WTC11 (cell line): ENCODE data around the gene RSRC1. TPM values are rescaled to one million over a fixed set of nuclear protein-coding genes. Genes with fewer than 3 reads are reported as not detected.

ENCODE experiments used
- ATAC-seq: fragments of 200-7000 bp; cut with Tn5 transposase; 2 replicates; pipeline ENCODE4 v1.10.0; 2021; ENCODE audit warnings: mild to moderate bottlenecking, moderate library complexity
- CTCF ChIA-PET: fragments of 300-600 bp; sonication (Branson Sonifier 250); formaldehyde crosslinking; loops from one replicate; lab custom pipeline; 2021; ENCODE audit warnings: antibody characterized with exemption; lab: Charles Lee
- POLR2A ChIA-PET: fragments of 350-600 bp; sonication (Branson Sonifier 250); formaldehyde crosslinking; loops from one replicate; lab custom pipeline; 2021; ENCODE audit warnings: antibody characterized with exemption; lab: Charles Lee
- DNase-seq: peaks from one replicate; pipeline ENCODE4 v3.0.0; 2021; ENCODE audit warnings: low spot score
- H3K27ac Mint-ChIP-seq: 2 replicates; pipeline ENCODE4 v1.8.0; 2021; ENCODE audit warnings: mixed read lengths
- H3K27me3 Mint-ChIP-seq: 2 replicates; pipeline ENCODE4 v1.8.0; 2021; ENCODE audit warnings: low read depth, mild to moderate bottlenecking, moderate library complexity, mixed read lengths
- H3K36me3 Mint-ChIP-seq: 2 replicates; pipeline ENCODE4 v1.8.0; 2021; ENCODE audit warnings: mixed read lengths
- H3K4me1 Mint-ChIP-seq: 2 replicates; pipeline ENCODE4 v1.8.0; 2022; ENCODE audit warnings: mixed read lengths
- H3K4me3 Mint-ChIP-seq: 2 replicates; pipeline ENCODE4 v1.8.0; 2021; ENCODE audit warnings: mild to moderate bottlenecking, moderate library complexity, mixed read lengths
- H3K9me3 Mint-ChIP-seq: 2 replicates; pipeline ENCODE4 v1.8.0; 2021; ENCODE audit warnings: mixed read lengths
- ATF1 ChIP-seq: sonication (generic); formaldehyde crosslinking; IDR thresholded peaks from 2 replicates; pipeline ENCODE4 v1.8.1; 2023; ENCODE audit warnings: mild to moderate bottlenecking, moderate library complexity, missing genetic modification reagents
- ELF4 ChIP-seq: sonication (generic); formaldehyde crosslinking; IDR thresholded peaks from 2 replicates; pipeline ENCODE4 v1.8.1; 2022; ENCODE audit warnings: low read depth, mild to moderate bottlenecking, moderate library complexity, missing genetic modification reagents
- ESRRA ChIP-seq: sonication (generic); formaldehyde crosslinking; IDR thresholded peaks from 2 replicates; pipeline ENCODE4 v1.8.1; 2022; ENCODE audit warnings: mild to moderate bottlenecking, missing genetic modification reagents, borderline replicate concordance
- FOXJ3 ChIP-seq: sonication (generic); formaldehyde crosslinking; IDR thresholded peaks from 2 replicates; pipeline ENCODE4 v1.9.0; 2021; ENCODE audit warnings: missing genetic modification reagents, mild to moderate bottlenecking, borderline replicate concordance
- FOXK1 ChIP-seq: sonication (generic); formaldehyde crosslinking; IDR thresholded peaks from 2 replicates; pipeline ENCODE4 v1.8.0; 2022; ENCODE audit warnings: mild to moderate bottlenecking, moderate library complexity, missing genetic modification reagents
- GABPB1 ChIP-seq: sonication (generic); formaldehyde crosslinking; IDR thresholded peaks from 2 replicates; pipeline ENCODE4 v1.8.1; 2023; ENCODE audit warnings: mild to moderate bottlenecking, missing genetic modification reagents
- IRF2 ChIP-seq: sonication (generic); formaldehyde crosslinking; IDR thresholded peaks from 2 replicates; pipeline ENCODE4 v1.8.0; 2022; ENCODE audit warnings: low read depth, missing genetic modification reagents, borderline replicate concordance
- MYBL2 ChIP-seq: sonication (generic); formaldehyde crosslinking; IDR thresholded peaks from 2 replicates; pipeline ENCODE4 v1.8.1; 2023; ENCODE audit warnings: mild to moderate bottlenecking, moderate library complexity, missing genetic modification reagents
- NFYB ChIP-seq: sonication (generic); formaldehyde crosslinking; conservative IDR thresholded peaks from 2 replicates; pipeline ENCODE4 v1.8.0; 2022; ENCODE audit warnings: low read depth, missing genetic modification reagents
- TCF7 ChIP-seq: sonication (generic); formaldehyde crosslinking; IDR thresholded peaks from 2 replicates; pipeline ENCODE4 v1.8.0; 2022; ENCODE audit warnings: mild to moderate bottlenecking, low read depth, missing genetic modification reagents, moderate library complexity
- TEAD4 ChIP-seq: sonication (generic); formaldehyde crosslinking; IDR thresholded peaks from 2 replicates; pipeline ENCODE4 v1.8.0; 2022; ENCODE audit warnings: mild to moderate bottlenecking, missing genetic modification reagents
- ZNF138 ChIP-seq: sonication (generic); formaldehyde crosslinking; conservative IDR thresholded peaks from 2 replicates; pipeline ENCODE4 v1.8.1; 2022; ENCODE audit warnings: mild to moderate bottlenecking, moderate library complexity, missing genetic modification reagents
- ZNF232 ChIP-seq: sonication (generic); formaldehyde crosslinking; IDR thresholded peaks from 2 replicates; pipeline ENCODE4 v1.8.0; 2022; ENCODE audit warnings: mild to moderate bottlenecking, missing genetic modification reagents
- ZNF317 ChIP-seq: sonication (generic); formaldehyde crosslinking; IDR thresholded peaks from 2 replicates; pipeline ENCODE4 v1.8.1; 2023; ENCODE audit warnings: low read depth, mild to moderate bottlenecking, moderate library complexity, missing genetic modification reagents, borderline replicate concordance
- ZNF423 ChIP-seq: fragments of 250-450 bp; sonication (Bioruptor Pico); IDR thresholded peaks from 2 replicates; pipeline ENCODE4 v2.1.2; 2022; ENCODE audit warnings: mild to moderate bottlenecking, moderate library complexity
- total RNA-seq: library from RNA; stranded (reverse); gene quantifications from 3 replicates; pipeline ENCODE4 v1.2.3, GENCODE V29; 2021
- TF ChIP-seq, protein P1 (sequence below): sonication (generic); formaldehyde crosslinking; IDR thresholded peaks from 2 replicates; pipeline ENCODE4 v1.8.1; 2023; ENCODE audit warnings: mild to moderate bottlenecking, missing genetic modification reagents, moderate library complexity
- TF ChIP-seq, protein P2 (sequence below): sonication (generic); formaldehyde crosslinking; conservative IDR thresholded peaks from 2 replicates; pipeline ENCODE4 v1.8.1; 2023; ENCODE audit warnings: mild to moderate bottlenecking, low read depth, missing genetic modification reagents, moderate library complexity
- TF ChIP-seq, protein P3 (sequence below): sonication (generic); formaldehyde crosslinking; IDR thresholded peaks from 2 replicates; pipeline ENCODE4 v1.8.1; 2023; ENCODE audit warnings: mild to moderate bottlenecking, moderate library complexity, missing genetic modification reagents
- TF ChIP-seq, protein P4 (sequence below): sonication (generic); formaldehyde crosslinking; IDR thresholded peaks from 2 replicates; pipeline ENCODE4 v1.8.1; 2022; ENCODE audit warnings: low read depth, missing genetic modification reagents, borderline replicate concordance
- TF ChIP-seq, protein P5 (sequence below): sonication (generic); formaldehyde crosslinking; IDR thresholded peaks from 2 replicates; pipeline ENCODE4 v1.8.0; 2023; ENCODE audit warnings: missing genetic modification reagents
- TF ChIP-seq, protein P6 (sequence below): sonication (generic); formaldehyde crosslinking; IDR thresholded peaks from 2 replicates; pipeline ENCODE4 v1.8.1; 2023; ENCODE audit warnings: mild to moderate bottlenecking, missing genetic modification reagents
- TF ChIP-seq, protein P7 (sequence below): sonication (generic); formaldehyde crosslinking; IDR thresholded peaks from 2 replicates; pipeline ENCODE4 v1.8.1; 2022; ENCODE audit warnings: low read depth, mild to moderate bottlenecking, moderate library complexity, missing genetic modification reagents, borderline replicate concordance

The RSRC1 gene
- total RNA-seq, 1 experiment from 2014 or later, result 21.3 TPM

DNA sequence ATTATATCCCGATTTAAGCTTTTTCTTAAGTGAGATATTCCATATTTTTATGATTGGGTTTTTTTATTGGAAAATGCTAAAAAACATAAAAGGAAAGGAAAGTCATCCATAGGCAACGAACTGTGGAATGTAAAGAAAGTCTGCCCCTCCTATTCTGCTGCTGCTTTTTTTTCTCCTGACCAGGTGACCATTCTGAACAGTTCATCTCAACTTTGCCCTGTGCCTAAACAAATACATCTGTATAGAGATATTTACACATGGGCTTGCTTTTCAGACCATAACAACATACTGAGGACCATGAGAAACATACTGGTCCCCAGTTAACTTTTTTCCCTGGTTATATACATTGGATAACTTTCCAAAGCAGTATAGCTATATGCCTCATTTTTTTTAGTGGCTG, 442.2 kb downstream of the RSRC1 start:
- peaks cover 26% of the 10 kb centered on the region for H3K9me3 Mint-ChIP-seq
- H3K4me1 Mint-ChIP-seq, result peaks cover 13% of the 10 kb centered on the region
- ChIA-PET CTCF (no interaction called here), POLR2A (no interaction called here)
- H3K27me3 Mint-ChIP-seq, result no peaks in the 10 kb centered on the region
- ATAC-seq, result no peak
- H3K27ac Mint-ChIP-seq, result no peak overlapping the region
- TF ChIP-seq ZNF423 (no peak), FOXK1 (CRISPR knock-in tag) (no peak), IRF2 (CRISPR knock-in tag) (no peak), ESRRA (CRISPR knock-in tag) (no peak), ZNF317 (no peak), FOXJ3 (CRISPR knock-in tag) (no peak), TEAD4 (CRISPR knock-in tag) (no peak)
- TF ChIP-seq, protein P1, sequence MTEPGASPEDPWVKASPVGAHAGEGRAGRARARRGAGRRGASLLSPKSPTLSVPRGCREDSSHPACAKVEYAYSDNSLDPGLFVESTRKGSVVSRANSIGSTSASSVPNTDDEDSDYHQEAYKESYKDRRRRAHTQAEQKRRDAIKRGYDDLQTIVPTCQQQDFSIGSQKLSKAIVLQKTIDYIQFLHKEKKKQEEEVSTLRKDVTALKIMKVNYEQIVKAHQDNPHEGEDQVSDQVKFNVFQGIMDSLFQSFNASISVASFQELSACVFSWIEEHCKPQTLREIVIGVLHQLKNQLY (CRISPR knock-in tag), result no peak
- TF ChIP-seq, protein P2, sequence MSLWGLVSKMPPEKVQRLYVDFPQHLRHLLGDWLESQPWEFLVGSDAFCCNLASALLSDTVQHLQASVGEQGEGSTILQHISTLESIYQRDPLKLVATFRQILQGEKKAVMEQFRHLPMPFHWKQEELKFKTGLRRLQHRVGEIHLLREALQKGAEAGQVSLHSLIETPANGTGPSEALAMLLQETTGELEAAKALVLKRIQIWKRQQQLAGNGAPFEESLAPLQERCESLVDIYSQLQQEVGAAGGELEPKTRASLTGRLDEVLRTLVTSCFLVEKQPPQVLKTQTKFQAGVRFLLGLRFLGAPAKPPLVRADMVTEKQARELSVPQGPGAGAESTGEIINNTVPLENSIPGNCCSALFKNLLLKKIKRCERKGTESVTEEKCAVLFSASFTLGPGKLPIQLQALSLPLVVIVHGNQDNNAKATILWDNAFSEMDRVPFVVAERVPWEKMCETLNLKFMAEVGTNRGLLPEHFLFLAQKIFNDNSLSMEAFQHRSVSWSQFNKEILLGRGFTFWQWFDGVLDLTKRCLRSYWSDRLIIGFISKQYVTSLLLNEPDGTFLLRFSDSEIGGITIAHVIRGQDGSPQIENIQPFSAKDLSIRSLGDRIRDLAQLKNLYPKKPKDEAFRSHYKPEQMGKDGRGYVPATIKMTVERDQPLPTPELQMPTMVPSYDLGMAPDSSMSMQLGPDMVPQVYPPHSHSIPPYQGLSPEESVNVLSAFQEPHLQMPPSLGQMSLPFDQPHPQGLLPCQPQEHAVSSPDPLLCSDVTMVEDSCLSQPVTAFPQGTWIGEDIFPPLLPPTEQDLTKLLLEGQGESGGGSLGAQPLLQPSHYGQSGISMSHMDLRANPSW, result no peak
- TF ChIP-seq, protein P3, sequence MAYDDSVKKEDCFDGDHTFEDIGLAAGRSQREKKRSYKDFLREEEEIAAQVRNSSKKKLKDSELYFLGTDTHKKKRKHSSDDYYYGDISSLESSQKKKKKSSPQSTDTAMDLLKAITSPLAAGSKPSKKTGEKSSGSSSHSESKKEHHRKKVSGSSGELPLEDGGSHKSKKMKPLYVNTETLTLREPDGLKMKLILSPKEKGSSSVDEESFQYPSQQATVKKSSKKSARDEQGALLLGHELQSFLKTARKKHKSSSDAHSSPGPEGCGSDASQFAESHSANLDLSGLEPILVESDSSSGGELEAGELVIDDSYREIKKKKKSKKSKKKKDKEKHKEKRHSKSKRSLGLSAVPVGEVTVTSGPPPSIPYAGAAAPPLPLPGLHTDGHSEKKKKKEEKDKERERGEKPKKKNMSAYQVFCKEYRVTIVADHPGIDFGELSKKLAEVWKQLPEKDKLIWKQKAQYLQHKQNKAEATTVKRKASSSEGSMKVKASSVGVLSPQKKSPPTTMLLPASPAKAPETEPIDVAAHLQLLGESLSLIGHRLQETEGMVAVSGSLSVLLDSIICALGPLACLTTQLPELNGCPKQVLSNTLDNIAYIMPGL (CRISPR knock-in tag), result no peak
- TF ChIP-seq, protein P4, sequence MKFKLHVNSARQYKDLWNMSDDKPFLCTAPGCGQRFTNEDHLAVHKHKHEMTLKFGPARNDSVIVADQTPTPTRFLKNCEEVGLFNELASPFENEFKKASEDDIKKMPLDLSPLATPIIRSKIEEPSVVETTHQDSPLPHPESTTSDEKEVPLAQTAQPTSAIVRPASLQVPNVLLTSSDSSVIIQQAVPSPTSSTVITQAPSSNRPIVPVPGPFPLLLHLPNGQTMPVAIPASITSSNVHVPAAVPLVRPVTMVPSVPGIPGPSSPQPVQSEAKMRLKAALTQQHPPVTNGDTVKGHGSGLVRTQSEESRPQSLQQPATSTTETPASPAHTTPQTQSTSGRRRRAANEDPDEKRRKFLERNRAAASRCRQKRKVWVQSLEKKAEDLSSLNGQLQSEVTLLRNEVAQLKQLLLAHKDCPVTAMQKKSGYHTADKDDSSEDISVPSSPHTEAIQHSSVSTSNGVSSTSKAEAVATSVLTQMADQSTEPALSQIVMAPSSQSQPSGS (CRISPR knock-in tag), result no peak
- no peak for DNase-seq
- H3K4me3 Mint-ChIP-seq, result no peak overlapping the region
- peaks cover 18% of the 10 kb centered on the region for H3K36me3 Mint-ChIP-seq

DNA sequence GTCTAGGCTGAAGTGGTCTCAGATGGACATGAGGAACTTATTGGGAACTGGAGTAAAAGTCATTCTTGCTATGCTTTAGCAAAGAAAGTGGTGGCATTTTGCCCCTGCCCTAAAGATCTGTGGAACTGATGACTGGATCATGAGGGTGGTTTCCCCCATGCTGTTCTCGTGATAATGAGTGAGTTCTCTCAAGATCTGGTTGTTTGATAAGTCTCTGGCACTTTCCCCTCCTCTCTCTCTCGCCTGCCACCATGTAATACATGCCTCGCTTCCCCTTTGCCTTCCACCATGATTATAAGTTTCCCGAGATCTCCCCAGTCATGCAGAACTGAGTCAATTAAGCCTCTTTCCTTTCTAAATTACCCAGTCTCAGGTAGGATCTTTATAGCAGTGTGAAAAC, 449.6 kb downstream of the RSRC1 start:
- ATAC-seq, result no peak
- Mint-ChIP-seq H3K4me1 (peaks cover 13% of the 10 kb centered on the region), H3K27ac (no peak overlapping the region), H3K9me3 (peaks cover 27% of the 10 kb centered on the region), H3K27me3 (no peaks in the 10 kb centered on the region), H3K36me3 (peaks cover 21% of the 10 kb centered on the region), H3K4me3 (no peak overlapping the region)
- POLR2A ChIA-PET, result no interaction called here
- DNase-seq, result no peak
- CTCF ChIA-PET, result no interaction called here
- TF ChIP-seq TCF7 (CRISPR knock-in tag), result no peak

DNA sequence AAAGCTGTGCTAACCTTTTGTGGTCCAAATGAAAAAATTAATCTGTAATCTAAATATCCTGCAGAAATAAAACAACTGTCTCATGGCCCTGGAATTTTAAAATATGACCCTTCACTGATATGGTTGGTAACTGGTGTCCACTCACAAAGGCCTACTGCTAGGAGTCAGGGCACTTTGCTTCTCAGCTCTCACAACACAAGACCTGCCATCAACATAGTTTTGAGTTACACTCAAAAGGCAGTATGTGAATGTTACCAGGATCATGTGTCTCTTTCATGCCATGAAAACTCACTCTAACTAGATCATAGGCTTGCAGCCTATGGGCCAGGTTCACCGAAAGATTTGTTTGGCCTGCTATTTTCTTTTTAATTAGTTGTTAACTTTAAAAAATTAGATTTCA, 451.1 kb downstream of the RSRC1 start:
- TF ChIP-seq FOXJ3 (CRISPR knock-in tag), result no peak
- TF ChIP-seq, protein P5, sequence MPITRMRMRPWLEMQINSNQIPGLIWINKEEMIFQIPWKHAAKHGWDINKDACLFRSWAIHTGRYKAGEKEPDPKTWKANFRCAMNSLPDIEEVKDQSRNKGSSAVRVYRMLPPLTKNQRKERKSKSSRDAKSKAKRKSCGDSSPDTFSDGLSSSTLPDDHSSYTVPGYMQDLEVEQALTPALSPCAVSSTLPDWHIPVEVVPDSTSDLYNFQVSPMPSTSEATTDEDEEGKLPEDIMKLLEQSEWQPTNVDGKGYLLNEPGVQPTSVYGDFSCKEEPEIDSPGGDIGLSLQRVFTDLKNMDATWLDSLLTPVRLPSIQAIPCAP (CRISPR knock-in tag), result no peak
- no peak for TF ChIP-seq MYBL2
- TF ChIP-seq, protein P6, sequence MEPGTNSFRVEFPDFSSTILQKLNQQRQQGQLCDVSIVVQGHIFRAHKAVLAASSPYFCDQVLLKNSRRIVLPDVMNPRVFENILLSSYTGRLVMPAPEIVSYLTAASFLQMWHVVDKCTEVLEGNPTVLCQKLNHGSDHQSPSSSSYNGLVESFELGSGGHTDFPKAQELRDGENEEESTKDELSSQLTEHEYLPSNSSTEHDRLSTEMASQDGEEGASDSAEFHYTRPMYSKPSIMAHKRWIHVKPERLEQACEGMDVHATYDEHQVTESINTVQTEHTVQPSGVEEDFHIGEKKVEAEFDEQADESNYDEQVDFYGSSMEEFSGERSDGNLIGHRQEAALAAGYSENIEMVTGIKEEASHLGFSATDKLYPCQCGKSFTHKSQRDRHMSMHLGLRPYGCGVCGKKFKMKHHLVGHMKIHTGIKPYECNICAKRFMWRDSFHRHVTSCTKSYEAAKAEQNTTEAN (CRISPR knock-in tag), result no peak
- TF ChIP-seq GABPB1, result no peak
- TF ChIP-seq FOXK1 (CRISPR knock-in tag), result no peak
- TF ChIP-seq, protein P7, sequence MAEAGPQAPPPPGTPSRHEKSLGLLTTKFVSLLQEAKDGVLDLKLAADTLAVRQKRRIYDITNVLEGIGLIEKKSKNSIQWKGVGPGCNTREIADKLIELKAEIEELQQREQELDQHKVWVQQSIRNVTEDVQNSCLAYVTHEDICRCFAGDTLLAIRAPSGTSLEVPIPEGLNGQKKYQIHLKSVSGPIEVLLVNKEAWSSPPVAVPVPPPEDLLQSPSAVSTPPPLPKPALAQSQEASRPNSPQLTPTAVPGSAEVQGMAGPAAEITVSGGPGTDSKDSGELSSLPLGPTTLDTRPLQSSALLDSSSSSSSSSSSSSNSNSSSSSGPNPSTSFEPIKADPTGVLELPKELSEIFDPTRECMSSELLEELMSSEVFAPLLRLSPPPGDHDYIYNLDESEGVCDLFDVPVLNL (CRISPR knock-in tag), result no peak
- no peak for TF ChIP-seq ZNF232
- no peak for TF ChIP-seq ELF4 (CRISPR knock-in tag)
- TF ChIP-seq NFYB (CRISPR knock-in tag), result no peak
- TF ChIP-seq ZNF138 (CRISPR knock-in tag), result no peak
- no peak for TF ChIP-seq ATF1
- TF ChIP-seq, all 79 proteins: peak for 0
- H3K27me3 Mint-ChIP-seq, result no peaks in the 10 kb centered on the region
- peaks cover 4% of the 10 kb centered on the region for H3K4me1 Mint-ChIP-seq
- no peak for ATAC-seq
- DNase-seq, result no peak
- peaks cover 31% of the 10 kb centered on the region for H3K9me3 Mint-ChIP-seq
- POLR2A ChIA-PET, result no interaction called here
- no peak overlapping the region for H3K4me3 Mint-ChIP-seq
- H3K27ac Mint-ChIP-seq, result no peak overlapping the region
- H3K36me3 Mint-ChIP-seq, result peaks cover 20% of the 10 kb centered on the region
- CTCF ChIA-PET, result no interaction called here
